Endothelial cell of umbilical vein (primary cell): ENCODE results near the gene PPCDC. TPM values are rescaled to one million over a fixed set of nuclear protein-coding genes. Genes with fewer than 3 reads are reported as not detected.

Experiments used
- BruUV-seq: library from RNA; stranded (reverse); fragments of 400-500 nt; replicated peaks from 2 replicates; lab custom pipeline; 2021; lab: Mats Ljungman, UMichigan
- CTCF ChIA-PET: fragments of 300-600, 350-600 bp; sonication (Branson Sonifier 250); formaldehyde crosslinking; loops from one replicate; lab custom pipeline; 2021; ENCODE audit warnings: antibody characterized with exemption, inconsistent platforms; lab: Charles Lee
- POLR2A ChIA-PET: fragments of 300-600, 350-600 bp; sonication (Branson Sonifier 250); formaldehyde crosslinking; loops from one replicate; lab custom pipeline; 2021; ENCODE audit warnings: antibody characterized with exemption, inconsistent platforms; lab: Charles Lee
- DNase-seq: peaks from one replicate; pipeline ENCODE4 v3.0.0-alpha.2; 2011; ENCODE audit warnings: low read depth, low spot score
- FAIRE-seq: peaks from 2 replicates; lab custom pipeline; 2011; peaks lifted over from hg19 to GRCh38; lab: Jason Lieb, UNC
- H2AFZ ChIP-seq: 2 replicates; pipeline ENCODE4 v1.6.0; 2012; ENCODE audit warnings: low read depth, low read length, control low read depth, inconsistent platforms
- H3K27ac ChIP-seq: 2 replicates; pipeline ENCODE4 v1.5.1; 2011; ENCODE audit warnings: low read depth, mild to moderate bottlenecking, control low read depth, low read length, moderate library complexity; ENCODE audit not compliant: insufficient read depth
- H3K27me3 ChIP-seq, 2 experiments: 2 replicates each; pipeline versions ENCODE4 v1.6.0 to v1.6.1; 2011; ENCODE audit warnings: low read length in 2 of 2, mixed read lengths in 1 of 2; ENCODE audit not compliant: control insufficient read depth in 2 of 2, insufficient read depth in 2 of 2
- H3K36me3 ChIP-seq, 2 experiments: 2 replicates in 1 of 2; 3 replicates in 1 of 2; pipeline ENCODE4 v1.5.1; 2011; ENCODE audit warnings: low read length in 2 of 2, mild to moderate bottlenecking in 1 of 2, moderate library complexity in 1 of 2; ENCODE audit not compliant: control insufficient read depth in 2 of 2, insufficient read depth in 2 of 2; ENCODE audit errors: extremely low read depth in 1 of 2
- H3K4me1 ChIP-seq: 3 replicates; pipeline ENCODE4 v1.5.1; 2011; ENCODE audit warnings: mild to moderate bottlenecking, low read length; ENCODE audit not compliant: control insufficient read depth, insufficient read depth; ENCODE audit errors: extremely low read depth
- H3K4me2 ChIP-seq: 2 replicates; pipeline ENCODE4 v1.6.1; 2011; ENCODE audit warnings: low read length, control low read depth, mixed read lengths; ENCODE audit not compliant: insufficient read depth
- H3K4me3 ChIP-seq, 3 experiments: fragments of 200-600 bp in 1 of 3; sonication (generic), shearing (Covaris generic) in 1 of 3; replicated peaks in 1 of 3; 2 replicates each; pipeline ENCODE4 v1.5.1; 2011 to 2016; ENCODE audit warnings: control low read depth in 3 of 3, low read length in 3 of 3, mild to moderate bottlenecking in 2 of 3, inconsistent platforms in 1 of 3, low read depth in 1 of 3, moderate library complexity in 1 of 3; ENCODE audit not compliant: insufficient read depth in 1 of 3
- H3K79me2 ChIP-seq: 2 replicates; pipeline ENCODE4 v1.6.0; 2012; ENCODE audit warnings: low read length, inconsistent platforms; ENCODE audit not compliant: control insufficient read depth, insufficient read depth
- H3K9ac ChIP-seq: replicated peaks from 2 replicates; pipeline ENCODE3; 2011; ENCODE audit warnings: low read length, control low read depth; ENCODE audit not compliant: insufficient read depth; ENCODE audit errors: extremely low read depth
- H3K9me1 ChIP-seq: replicated peaks from 3 replicates; pipeline ENCODE4 v1.6.0; 2011; ENCODE audit warnings: mild to moderate bottlenecking, low read length; ENCODE audit not compliant: control insufficient read depth, insufficient read depth; ENCODE audit errors: extremely low read depth
- H3K9me3 ChIP-seq: replicated peaks from 2 replicates; pipeline ENCODE4 v1.5.1; 2012; ENCODE audit warnings: low read length, inconsistent platforms; ENCODE audit not compliant: control insufficient read depth, insufficient read depth
- H4K20me1 ChIP-seq: replicated peaks from 2 replicates; pipeline ENCODE3; 2011; ENCODE audit warnings: mild to moderate bottlenecking, low read length; ENCODE audit not compliant: control insufficient read depth, insufficient read depth; ENCODE audit errors: extremely low read depth
- EZH2 ChIP-seq: IDR thresholded peaks from 2 replicates; pipeline ENCODE4 v1.6.1; 2012; ENCODE audit warnings: borderline replicate concordance, low read depth, mild to moderate bottlenecking, moderate library complexity, low read length, inconsistent platforms; ENCODE audit not compliant: severe bottlenecking
- FOS ChIP-seq: IDR thresholded peaks from 2 replicates; pipeline ENCODE4 v1.6.1; 2011; ENCODE audit warnings: mild to moderate bottlenecking, low read length, moderate library complexity, borderline replicate concordance; ENCODE audit not compliant: insufficient read depth
- GATA2 ChIP-seq: IDR thresholded peaks from 2 replicates; pipeline ENCODE4 v1.7.0; 2011; ENCODE audit warnings: low read depth, mild to moderate bottlenecking, moderate library complexity, mixed read lengths, low read length; ENCODE audit not compliant: insufficient read length, insufficient read depth
- JUN ChIP-seq: IDR thresholded peaks from 2 replicates; pipeline ENCODE4 v1.6.1; 2011; ENCODE audit warnings: borderline replicate concordance, low read depth; ENCODE audit not compliant: insufficient read length, insufficient read depth
- MYC ChIP-seq: IDR thresholded peaks from one replicate; pipeline ENCODE4 v1.6.1; 2011; ENCODE audit warnings: mild to moderate bottlenecking, low read depth, low read length
- POLR2A ChIP-seq: IDR thresholded peaks from 2 replicates; pipeline ENCODE4 v1.6.1; 2012; ENCODE audit warnings: low read depth, mild to moderate bottlenecking, control low read depth, low read length
- POLR2AphosphoS5 ChIP-seq: IDR thresholded peaks from 2 replicates; pipeline ENCODE4 v1.6.1; 2012; ENCODE audit warnings: low read depth, mild to moderate bottlenecking, control low read depth, low read length, moderate library complexity; ENCODE audit not compliant: insufficient read depth
- dilution Hi-C: fragments of 300-500 bp; cut with MboI; formaldehyde crosslinking; loops from one replicate; pipeline ENCODE4 v1.15.0; 2019; ENCODE audit warnings: low sequenced_read_pairs; ENCODE audit not compliant: extremely low pct_ligation_motif_present
- intact Hi-C: fragments of 100-400 bp; cut with micrococcal nuclease; formaldehyde crosslinking; loops from one replicate; pipeline ENCODE4 v1.10.0; 2022
- polyA plus RNA-seq, 4 experiments: library from polyadenylated mRNA; depleted of rRNA in 3 of 4; stranded (reverse) in 3 of 4; unstranded in 1 of 4; fragments of >200 nt; gene quantifications; 2 replicates each; pipeline versions ENCODE4 v1.2.1 to v1.2.3, GENCODE V29; 2011 to 2012; ENCODE audit warnings: missing spikeins in 1 of 4
- total RNA-seq: library from RNA; stranded (reverse); gene quantifications from 2 replicates; pipeline ENCODE4 v1.2.3, GENCODE V29; 2021
- TF ChIP-seq, protein P1 (sequence below), 2 donors: IDR thresholded peaks; 1 replicate in 1 of 2; 2 replicates in 1 of 2; pipeline ENCODE4 v1.5.1; 2011; ENCODE audit warnings: low read length in 2 of 2, mild to moderate bottlenecking in 2 of 2, moderate library complexity in 2 of 2, control low read depth in 1 of 2, inconsistent platforms in 1 of 2, low read depth in 1 of 2; ENCODE audit not compliant: insufficient read depth in 1 of 2; ENCODE audit errors: extremely low read depth in 1 of 2
- TF ChIP-seq, protein P2 (sequence below): IDR thresholded peaks from 2 replicates; pipeline ENCODE4 v1.6.1; 2011; ENCODE audit not compliant: insufficient read depth, insufficient read length

PPCDC gene
- total and polyA plus RNA-seq, 2 donors (not counting 3 experiments of a cell fraction or from before 2014, with no cell fraction given): 14.5 to 21.4 TPM

DNA sequence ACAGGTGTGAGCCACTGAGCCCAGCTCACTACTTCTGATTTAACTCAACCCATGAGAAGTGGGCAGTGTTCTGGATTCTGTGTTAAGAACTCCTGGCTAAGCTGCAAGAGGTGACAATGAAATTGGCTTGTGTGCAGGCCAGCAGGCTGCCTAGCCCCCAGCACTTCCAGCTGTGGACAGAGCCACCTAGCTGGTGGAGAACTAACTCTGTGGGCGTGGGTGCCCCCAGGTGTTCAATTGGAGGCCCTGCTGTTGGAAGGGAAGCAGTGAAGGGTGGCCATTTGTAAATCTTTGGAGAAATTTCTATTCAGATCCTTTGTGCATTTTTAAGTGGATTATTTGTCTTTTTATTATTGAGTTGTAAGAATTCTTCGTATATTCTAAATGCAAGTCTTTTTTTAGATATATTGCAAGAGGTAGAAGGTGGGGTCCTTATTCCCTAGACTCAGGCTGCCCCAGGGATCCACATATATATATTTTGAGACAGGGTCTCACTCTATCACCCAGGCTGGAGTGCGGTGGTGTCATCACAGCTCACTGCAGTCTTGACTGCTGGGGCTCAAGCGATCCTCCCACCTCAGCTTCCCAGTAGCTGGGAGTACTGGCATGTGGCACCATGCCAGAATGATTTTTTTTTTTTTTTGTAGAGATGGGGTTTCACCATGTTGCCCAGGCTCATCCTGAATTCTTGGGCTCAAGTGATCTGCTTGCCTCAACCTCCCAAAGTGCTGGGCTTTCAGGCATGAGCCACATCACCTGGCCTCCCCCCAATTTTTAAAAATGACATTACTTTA is 35.2 kb upstream of the PPCDC start:
- FAIRE-seq: peak; percentile 86
- BruUV-seq: no TSS peak
- dilution Hi-C loops: no loop called here
- ChIA-PET CTCF (interaction anchor here (0.5 to 1.8 kb wide), 24 partner anchors 10 to 517 kb away, joined by 3 to 19 read pairs (median 4); partner anchors contain the start of genes COX5A, FAM219B and RPP25), POLR2A (no interaction called here)
- Histone ChIP-seq H3K79me2 (no peaks in the 10 kb centered on the region), H3K9ac (no peak overlapping the region), H3K27me3 (peaks cover 6% of the 10 kb centered on the region in 2 experiments), H3K9me3 (no peaks in the 10 kb centered on the region), H3K4me1 (peaks cover 4% of the 10 kb centered on the region), H3K27ac (no peak overlapping the region), H3K4me3 (no peak overlapping the region), H3K4me2 (no peak overlapping the region), H3K36me3 (no peaks in the 10 kb centered on the region), H2AFZ (no peak overlapping the region), H4K20me1 (no peaks in the 10 kb centered on the region), H3K9me1 (no peaks in the 10 kb centered on the region)
- intact Hi-C loops: loop anchor here (1.0 kb wide), 3 partner anchors 27 to 217 kb away; partner anchors contain the start of gene RPP25
- peak; percentile 53 for DNase-seq
- no peak for TF ChIP-seq MYC
- TF ChIP-seq, protein P1, sequence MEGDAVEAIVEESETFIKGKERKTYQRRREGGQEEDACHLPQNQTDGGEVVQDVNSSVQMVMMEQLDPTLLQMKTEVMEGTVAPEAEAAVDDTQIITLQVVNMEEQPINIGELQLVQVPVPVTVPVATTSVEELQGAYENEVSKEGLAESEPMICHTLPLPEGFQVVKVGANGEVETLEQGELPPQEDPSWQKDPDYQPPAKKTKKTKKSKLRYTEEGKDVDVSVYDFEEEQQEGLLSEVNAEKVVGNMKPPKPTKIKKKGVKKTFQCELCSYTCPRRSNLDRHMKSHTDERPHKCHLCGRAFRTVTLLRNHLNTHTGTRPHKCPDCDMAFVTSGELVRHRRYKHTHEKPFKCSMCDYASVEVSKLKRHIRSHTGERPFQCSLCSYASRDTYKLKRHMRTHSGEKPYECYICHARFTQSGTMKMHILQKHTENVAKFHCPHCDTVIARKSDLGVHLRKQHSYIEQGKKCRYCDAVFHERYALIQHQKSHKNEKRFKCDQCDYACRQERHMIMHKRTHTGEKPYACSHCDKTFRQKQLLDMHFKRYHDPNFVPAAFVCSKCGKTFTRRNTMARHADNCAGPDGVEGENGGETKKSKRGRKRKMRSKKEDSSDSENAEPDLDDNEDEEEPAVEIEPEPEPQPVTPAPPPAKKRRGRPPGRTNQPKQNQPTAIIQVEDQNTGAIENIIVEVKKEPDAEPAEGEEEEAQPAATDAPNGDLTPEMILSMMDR (IDR thresholded peaks at IDR 0.05; ENCODE audit: extremely low read depth in 1 of 2, insufficient read depth in 1 of 2, low read depth in 1 of 2, low read length in 2 of 2): peak; percentile 51 to 70

DNA sequence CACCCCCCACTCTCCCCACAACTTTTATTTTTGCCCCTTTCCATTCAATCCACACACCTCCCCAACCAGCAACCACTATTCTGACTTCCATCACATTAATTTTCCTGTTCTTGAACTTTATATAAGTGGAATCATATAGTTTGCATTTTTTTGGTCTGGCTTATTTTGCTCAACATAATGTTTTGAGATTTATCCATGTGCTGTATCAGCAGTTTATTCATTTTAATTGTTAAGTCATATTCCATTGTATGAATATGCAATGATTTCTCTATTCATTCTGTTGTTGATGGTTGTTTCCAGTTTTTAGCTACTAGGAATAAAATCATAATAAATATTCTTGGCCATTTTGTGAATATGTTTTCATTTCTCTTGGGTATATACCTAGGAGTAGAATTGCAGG is 33.9 kb upstream of the PPCDC start:
- no peak for FAIRE-seq
- DNase-seq: no peak
- TF ChIP-seq, protein P2, sequence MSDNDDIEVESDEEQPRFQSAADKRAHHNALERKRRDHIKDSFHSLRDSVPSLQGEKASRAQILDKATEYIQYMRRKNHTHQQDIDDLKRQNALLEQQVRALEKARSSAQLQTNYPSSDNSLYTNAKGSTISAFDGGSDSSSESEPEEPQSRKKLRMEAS: no peak
- TF ChIP-seq EZH2 (no peak), POLR2AphosphoS5 (no peak), POLR2A (no peak), FOS (no peak), GATA2 (no peak), MYC (no peak), JUN (no peak)
- TF ChIP-seq, protein P1 (IDR thresholded peaks at IDR 0.05; ENCODE audit: extremely low read depth in 1 of 2, insufficient read depth in 1 of 2, low read depth in 1 of 2, low read length in 2 of 2): no peak
- Histone ChIP-seq H3K4me3 (no peak overlapping the region), H3K4me2 (no peak overlapping the region), H3K36me3 (no peaks in the 10 kb centered on the region), H4K20me1 (no peaks in the 10 kb centered on the region), H3K4me1 (no peaks in the 10 kb centered on the region), H3K9me1 (no peaks in the 10 kb centered on the region), H3K9me3 (no peaks in the 10 kb centered on the region), H3K27me3 (peaks cover 6% of the 10 kb centered on the region in 2 experiments), H3K27ac (no peak overlapping the region), H2AFZ (no peak overlapping the region), H3K9ac (no peak overlapping the region), H3K79me2 (no peaks in the 10 kb centered on the region)
- ChIA-PET CTCF (interaction anchor here (1.6 kb wide), 1 partner anchor 35 kb away, joined by 5 read pairs; no protein-coding TSS in a partner anchor), POLR2A (no interaction called here)
- intact Hi-C loops: no loop called here
- BruUV-seq: no TSS peak
- dilution Hi-C loops: no loop called here
